ENCODE data around the gene CREB3L1. TPM values are rescaled to one million over a fixed set of nuclear protein-coding genes. Genes with fewer than 3 reads are reported as not detected.

Gene CREB3L1
- polyA plus RNA-seq (2011; rRNA removed) (21.5 and 39.4 TPM in 2 replicates), polyA minus RNA-seq (2011; rRNA and poly(A)+ RNA removed) (55.4 and 125 TPM in 2 replicates)

- peak within 1 kb of the TSS; percentile 81 for H3K4me3 ChIP-seq (ENCODE audit: low read depth, low read length)
- no peaks in the 10 kb centered on the region for H3K27me3 ChIP-seq (ENCODE audit: control insufficient read depth, insufficient read depth, low read length)
- no peak for TF ChIP-seq CTCF (IDR thresholded peaks at IDR 0.05; ENCODE audit: insufficient read depth, low read depth, low read length)
- ChIA-PET CTCF (interaction anchor here (0.5 to 7.2 kb wide), 15 partner anchors 10 to 420 kb away, joined by 3 to 121 read pairs (median 4); no protein-coding TSS in a partner anchor), POLR2A (interaction anchor here (0.5 to 1.7 kb wide), 6 partner anchors 11 to 1706 kb away, joined by 3 to 14 read pairs (median 6); no protein-coding TSS in a partner anchor)
- no peaks in the 10 kb centered on the region for H3K36me3 ChIP-seq (ENCODE audit: control insufficient read depth, insufficient read depth, low read length)
- no peak for DNase-seq (ENCODE audit: low read depth)
Measured at GRCh38 chr11:46277622-46278386, at the start of gene CREB3L1. Gene CREB3L1, plus strand, starts transcription at chr11:46277662. Its CDS starts 450 bp downstream, at chr11:46278112.

- Histone ChIP-seq H3K4me3 (ENCODE audit: low read depth, low read length) (no peak overlapping the region), H3K36me3 (ENCODE audit: control insufficient read depth, insufficient read depth, low read length) (no peaks in the 10 kb centered on the region), H3K27me3 (ENCODE audit: control insufficient read depth, insufficient read depth, low read length) (no peaks in the 10 kb centered on the region)
- CTCF ChIA-PET: no interaction called here
- TF ChIP-seq CTCF (IDR thresholded peaks at IDR 0.05; ENCODE audit: insufficient read depth, low read depth, low read length): no peak
- POLR2A ChIA-PET: no interaction called here
- DNase-seq (ENCODE audit: low read depth): no peak
Measured at GRCh38 chr11:46229230-46229629, 48.2 kb upstream of the CREB3L1 start.

GRCh38 chr11:46234311-46234710, 43.2 kb upstream of the CREB3L1 start:
- no peak for TF ChIP-seq CTCF (IDR thresholded peaks at IDR 0.05; ENCODE audit: insufficient read depth, low read depth, low read length)
- H3K36me3 ChIP-seq (ENCODE audit: control insufficient read depth, insufficient read depth, low read length): no peaks in the 10 kb centered on the region
- no peaks in the 10 kb centered on the region for H3K27me3 ChIP-seq (ENCODE audit: control insufficient read depth, insufficient read depth, low read length)
- no peak for DNase-seq (ENCODE audit: low read depth)
- CTCF ChIA-PET: interaction anchor here (0.6 to 12.4 kb wide), 2 partner anchors 69 to 78 kb away, joined by 4 to 341 read pairs; no protein-coding TSS in a partner anchor
- no peak overlapping the region for H3K4me3 ChIP-seq (ENCODE audit: low read depth, low read length)
- POLR2A ChIA-PET: no interaction called here

- H3K36me3 ChIP-seq (ENCODE audit: control insufficient read depth, insufficient read depth, low read length): no peaks in the 10 kb centered on the region
- POLR2A ChIA-PET: no interaction called here
- no peaks in the 10 kb centered on the region for H3K27me3 ChIP-seq (ENCODE audit: control insufficient read depth, insufficient read depth, low read length)
- DNase-seq (ENCODE audit: low read depth): no peak
- TF ChIP-seq CTCF (IDR thresholded peaks at IDR 0.05; ENCODE audit: insufficient read depth, low read depth, low read length): no peak
- no peak overlapping the region for H3K4me3 ChIP-seq (ENCODE audit: low read depth, low read length)
- CTCF ChIA-PET: interaction anchor here (0.8 to 12.4 kb wide), 4 partner anchors 42 to 77 kb away, joined by 3 to 341 read pairs (median 118); partner anchors contain the start of gene CREB3L1
Measured at GRCh38 chr11:46235777-46236688, 41.4 kb upstream of the CREB3L1 start.

- ChIA-PET CTCF (interaction anchor here (2.1 to 12.4 kb wide), 5 partner anchors 41 to 272 kb away, joined by 9 to 341 read pairs (median 115); partner anchors contain the start of gene CREB3L1), POLR2A (no interaction called here)
- H3K4me3 ChIP-seq (ENCODE audit: low read depth, low read length): no peak overlapping the region
Measured at GRCh38 chr11:46236918-46237247, 40.6 kb upstream of the CREB3L1 start.

More at GRCh38 chr11:46236918-46237247, 40.6 kb upstream of the CREB3L1 start:
- no peak for DNase-seq (ENCODE audit: low read depth)
- Histone ChIP-seq H3K27me3 (ENCODE audit: control insufficient read depth, insufficient read depth, low read length) (no peaks in the 10 kb centered on the region), H3K36me3 (ENCODE audit: control insufficient read depth, insufficient read depth, low read length) (no peaks in the 10 kb centered on the region)
- no peak for TF ChIP-seq CTCF (IDR thresholded peaks at IDR 0.05; ENCODE audit: insufficient read depth, low read depth, low read length)
